LNCaP clone FGC (cell line): ENCODE results near the gene NMNAT1.

Source experiments
- DNase-seq: peaks from one replicate; pipeline ENCODE4 v3.0.0-alpha.2; 2011; ENCODE audit warnings: low read depth
- H3K4me3 ChIP-seq: 2 replicates; pipeline ENCODE4 v1.5.1; 2011; ENCODE audit warnings: mild to moderate bottlenecking, low read depth, low read length, control low read depth
- TF ChIP-seq, protein P1 (sequence below): IDR thresholded peaks from 2 replicates; pipeline ENCODE4 v1.5.1; 2012; ENCODE audit warnings: mild to moderate bottlenecking; ENCODE audit not compliant: control insufficient read depth, insufficient read depth; ENCODE audit errors: extremely low read depth

The NMNAT1 gene

GRCh38 chr1:10031461-10031860, 88.2 kb downstream of the NMNAT1 start:
- TF ChIP-seq, protein P1, sequence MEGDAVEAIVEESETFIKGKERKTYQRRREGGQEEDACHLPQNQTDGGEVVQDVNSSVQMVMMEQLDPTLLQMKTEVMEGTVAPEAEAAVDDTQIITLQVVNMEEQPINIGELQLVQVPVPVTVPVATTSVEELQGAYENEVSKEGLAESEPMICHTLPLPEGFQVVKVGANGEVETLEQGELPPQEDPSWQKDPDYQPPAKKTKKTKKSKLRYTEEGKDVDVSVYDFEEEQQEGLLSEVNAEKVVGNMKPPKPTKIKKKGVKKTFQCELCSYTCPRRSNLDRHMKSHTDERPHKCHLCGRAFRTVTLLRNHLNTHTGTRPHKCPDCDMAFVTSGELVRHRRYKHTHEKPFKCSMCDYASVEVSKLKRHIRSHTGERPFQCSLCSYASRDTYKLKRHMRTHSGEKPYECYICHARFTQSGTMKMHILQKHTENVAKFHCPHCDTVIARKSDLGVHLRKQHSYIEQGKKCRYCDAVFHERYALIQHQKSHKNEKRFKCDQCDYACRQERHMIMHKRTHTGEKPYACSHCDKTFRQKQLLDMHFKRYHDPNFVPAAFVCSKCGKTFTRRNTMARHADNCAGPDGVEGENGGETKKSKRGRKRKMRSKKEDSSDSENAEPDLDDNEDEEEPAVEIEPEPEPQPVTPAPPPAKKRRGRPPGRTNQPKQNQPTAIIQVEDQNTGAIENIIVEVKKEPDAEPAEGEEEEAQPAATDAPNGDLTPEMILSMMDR: no peak
- H3K4me3 ChIP-seq: no peak overlapping the region
- DNase-seq: no peak

DNA sequence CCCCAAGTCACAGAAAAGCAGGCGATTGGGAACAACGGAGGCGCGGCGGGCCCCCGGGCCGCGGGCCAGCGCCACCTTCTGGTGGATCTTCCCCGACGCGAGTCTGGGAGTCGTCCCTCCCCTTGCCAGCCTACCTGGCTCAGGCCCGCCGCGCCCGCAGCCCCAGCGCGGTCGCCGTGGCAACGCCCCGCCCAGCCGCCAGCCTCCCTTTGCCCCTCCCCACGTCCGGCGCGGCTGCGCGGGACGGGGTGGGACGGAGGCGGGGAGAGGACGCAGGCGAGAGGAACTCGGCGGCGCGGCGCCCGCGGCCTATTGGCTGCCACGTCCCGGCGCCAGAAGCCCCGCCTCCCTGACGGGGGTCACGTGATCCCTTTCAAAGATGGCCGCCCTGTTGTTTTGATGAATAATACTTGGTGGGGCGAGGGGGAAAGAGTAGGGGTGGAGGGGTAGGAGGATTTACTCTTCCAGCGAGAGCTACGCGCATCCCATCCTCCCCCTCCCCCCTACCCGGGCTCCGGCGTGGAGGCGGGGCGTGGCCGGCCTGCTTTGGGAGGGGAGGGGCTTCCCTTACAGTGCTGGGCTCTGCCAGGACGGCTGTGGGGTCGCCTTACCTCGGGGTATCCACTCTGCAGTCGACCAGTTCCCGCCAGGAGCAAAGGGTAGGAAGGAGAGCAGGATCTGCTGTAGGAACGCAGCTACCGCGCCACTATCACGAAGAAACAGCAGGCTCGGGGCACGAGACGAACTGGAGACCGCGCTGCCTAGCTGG, 89.5 kb downstream of the NMNAT1 start, which contains the start of gene UBE4B:
Gene UBE4B (plus strand): TSS at position 369 of the 769 bp plus-strand sequence. CDS start 713 bp downstream, outside the sequence.
- H3K4me3 ChIP-seq: peak within 1 kb of the TSS; percentile 98
- TF ChIP-seq, protein P1: peak; percentile 75
- DNase-seq: peak; percentile 85

GRCh38 chr1:10033359-10033845, 90.1 kb downstream of the NMNAT1 start:
- DNase-seq: no peak
- TF ChIP-seq, protein P1: no peak
- H3K4me3 ChIP-seq: peak overlapping the region; percentile 98
